HCT116 (cell line): Measurements from ENCODE around the gene SH3TC1. TPM values are rescaled to one million over a fixed set of nuclear protein-coding genes. Genes with fewer than 3 reads are reported as not detected.

Experiments used
- ATAC-seq: fragments of 200-7000 bp; cut with Tn5 transposase; 2 replicates; pipeline ENCODE4 v1.9.1; 2020; ENCODE audit warnings: mild to moderate bottlenecking, moderate library complexity
- BruUV-seq: library from RNA; stranded (reverse); fragments of 400-500 nt; replicated peaks from 2 replicates; lab custom pipeline; 2021; lab: Mats Ljungman, UMichigan
- CTCF ChIA-PET: fragments of 300-600 bp; sonication (Branson Sonifier 250); formaldehyde crosslinking; loops from one replicate; lab custom pipeline; 2021; ENCODE audit warnings: antibody characterized with exemption; lab: Charles Lee
- POLR2A ChIA-PET: fragments of 300-600, 350-600 bp; sonication (Branson Sonifier 250); formaldehyde crosslinking; loops from one replicate; lab custom pipeline; 2021; ENCODE audit warnings: antibody characterized with exemption; lab: Charles Lee
- RAD21 ChIA-PET, 2 experiments: fragments of 300-600 bp; sonication (Branson Sonifier 250); formaldehyde crosslinking; loops; one replicate each; lab custom pipeline; 2023; ENCODE audit warnings: low total read pairs in 2 of 2; ENCODE audit not compliant: uncharacterized antibody in 2 of 2, unreplicated experiment in 2 of 2, low non-redundant PET in 1 of 2; lab: Charles Lee
- DNase-seq: peaks from one replicate; pipeline ENCODE4 v3.0.0-alpha.2; 2010; ENCODE audit warnings: low read depth, low spot score
- H2AFZ ChIP-seq: fragments of 200-600 bp; shearing (Covaris generic), sonication (generic); 2 replicates; pipeline ENCODE4 v1.6.1; 2017; ENCODE audit warnings: low read depth, mixed run types, mixed read lengths, antibody characterized with exemption, low read length; ENCODE audit not compliant: poor library complexity, severe bottlenecking
- H3K27ac ChIP-seq: 2 replicates; pipeline ENCODE4 v1.5.1; 2012; ENCODE audit warnings: low read depth, low read length
- H3K27me3 ChIP-seq: fragments of 200-600 bp; sonication (generic); 2 replicates; pipeline ENCODE4 v1.6.1; 2016; ENCODE audit warnings: mixed run types, low read length, mixed read lengths; ENCODE audit not compliant: insufficient read depth
- H3K36me3 ChIP-seq, 2 experiments: fragments of 200-500 bp in 1 of 2; fragments of 200-600 bp in 1 of 2; sonication (Bioruptor generic) in 1 of 2; sonication (generic) in 1 of 2; 2 replicates each; pipeline versions ENCODE4 v1.5.1 to v1.6.1; 2014 to 2016; ENCODE audit warnings: low read length in 2 of 2, inconsistent platforms in 1 of 2, mixed read lengths in 1 of 2, mixed run types in 1 of 2; ENCODE audit not compliant: insufficient read depth in 2 of 2, control insufficient read depth in 1 of 2
- H3K4me1 ChIP-seq, 2 experiments: fragments of 200-600 bp in 1 of 2; sonication (generic) in 1 of 2; 2 replicates each; pipeline versions ENCODE4 v1.5.1 to v1.6.1; 2012 to 2017; ENCODE audit warnings: low read length in 2 of 2, inconsistent platforms in 1 of 2, mild to moderate bottlenecking in 1 of 2, mixed read lengths in 1 of 2, mixed run types in 1 of 2, moderate library complexity in 1 of 2; ENCODE audit not compliant: insufficient read depth in 2 of 2, control insufficient read depth in 1 of 2
- H3K4me2 ChIP-seq: fragments of 200-600 bp; sonication (generic); 2 replicates; pipeline ENCODE4 v1.6.1; 2017; ENCODE audit warnings: mixed run types, low read length, mixed read lengths
- H3K4me3 ChIP-seq, 2 experiments: fragments of 200-600 bp in 1 of 2; sonication (generic) in 1 of 2; replicated peaks in 1 of 2; 2 replicates each; pipeline ENCODE4 v1.5.1; 2011 to 2016; ENCODE audit warnings: low read length in 2 of 2, control low read depth in 1 of 2, low read depth in 1 of 2, mild to moderate bottlenecking in 1 of 2, mixed read lengths in 1 of 2, mixed run types in 1 of 2
- H3K79me2 ChIP-seq: fragments of 200-600 bp; sonication (generic); 2 replicates; pipeline ENCODE4 v1.6.1; 2017; ENCODE audit warnings: mild to moderate bottlenecking, mixed run types, low read length, moderate library complexity, mixed read lengths; ENCODE audit not compliant: insufficient read depth
- H3K9ac ChIP-seq: fragments of 200-600 bp; sonication (generic); 2 replicates; pipeline ENCODE4 v1.6.1; 2016; ENCODE audit warnings: low read length, mixed read lengths
- H3K9me2 ChIP-seq: fragments of 200-600 bp; sonication (generic), shearing (Covaris generic); 2 replicates; pipeline ENCODE4 v1.6.1; 2017; ENCODE audit warnings: mixed run types, mild to moderate bottlenecking, moderate library complexity; ENCODE audit not compliant: insufficient read depth
- H3K9me3 ChIP-seq, 2 experiments: fragments of 200-500 bp in 1 of 2; fragments of 200-600 bp in 1 of 2; sonication (Bioruptor generic) in 1 of 2; sonication (generic) in 1 of 2; 2 replicates each; pipeline ENCODE4 v1.6.1; 2014 to 2017; ENCODE audit warnings: low read length in 2 of 2, mixed read lengths in 2 of 2, inconsistent platforms in 1 of 2, low read depth in 1 of 2, mild to moderate bottlenecking in 1 of 2, mixed run types in 1 of 2, moderate library complexity in 1 of 2; ENCODE audit not compliant: control insufficient read depth in 1 of 2, insufficient read depth in 1 of 2
- H4K20me1 ChIP-seq: fragments of 200-600 bp; sonication (generic), shearing (Covaris generic); 2 replicates; pipeline ENCODE4 v1.6.1; 2017; ENCODE audit warnings: mixed run types, mild to moderate bottlenecking, moderate library complexity; ENCODE audit not compliant: insufficient read depth
- CTCF ChIP-seq, 3 experiments: fragments of 200-600 bp in 1 of 3; sonication (generic) in 1 of 3; IDR thresholded peaks in 2 of 3; conservative IDR thresholded peaks in 1 of 3; 2 replicates each; pipeline ENCODE4 v1.5.1; 2012 to 2017; ENCODE audit warnings: low read depth in 2 of 3, low read length in 2 of 3, antibody characterized with exemption in 1 of 3, borderline replicate concordance in 1 of 3, control low read depth in 1 of 3, mild to moderate bottlenecking in 1 of 3, mixed read lengths in 1 of 3, mixed run types in 1 of 3, moderate library complexity in 1 of 3; ENCODE audit not compliant: insufficient read depth in 1 of 3
- JUND ChIP-seq: IDR thresholded peaks from 2 replicates; pipeline ENCODE4 v1.6.1; 2012
- RAD21 ChIP-seq: IDR thresholded peaks from 2 replicates; pipeline ENCODE4 v1.6.1; 2012; ENCODE audit warnings: low read depth, mild to moderate bottlenecking
- SP1 ChIP-seq: IDR thresholded peaks from 2 replicates; pipeline ENCODE4 v1.6.1; 2012; ENCODE audit warnings: low read depth
- intact Hi-C: fragments of 100-400 bp; cut with micrococcal nuclease; formaldehyde crosslinking; loops from 2 replicates; pipeline ENCODE4 v1.10.0; 2022
- total RNA-seq: library from RNA; stranded (reverse); gene quantifications from one replicate; pipeline ENCODE4 v1.2.1, GENCODE V29; 2021; ENCODE audit not compliant: unreplicated experiment
- TF ChIP-seq, protein P1 (sequence below): IDR thresholded peaks from 2 replicates; pipeline ENCODE4 v1.6.1; 2012; ENCODE audit warnings: low read depth

SH3TC1 gene
- total RNA-seq, 1 experiment from 2014 or later, result 12.5 TPM

GRCh38 chr4:8255698-8256441 is 56.8 kb downstream of the SH3TC1 start:
- Histone ChIP-seq H3K4me3 (no peak overlapping the region), H3K36me3 (no peaks in the 10 kb centered on the region), H3K9ac (no peak overlapping the region), H2AFZ (no peak overlapping the region), H3K27ac (no peak overlapping the region), H3K79me2 (no peaks in the 10 kb centered on the region), H3K4me2 (no peak overlapping the region), H4K20me1 (no peaks in the 10 kb centered on the region), H3K9me2 (no peaks in the 10 kb centered on the region), H3K4me1 (no peaks in the 10 kb centered on the region), H3K27me3 (no peaks in the 10 kb centered on the region), H3K9me3 (no peaks in the 10 kb centered on the region)
- intact Hi-C loops, result no loop called here
- POLR2A ChIA-PET, result no interaction called here
- ATAC-seq (no peak; the same call in 1 of the 2 replicates), DNase-seq (no peak)
- RAD21 ChIA-PET, result no interaction called here
- BruUV-seq, result no TSS peak
- CTCF ChIA-PET, result no interaction called here
- TF ChIP-seq RAD21, result no peak
- TF ChIP-seq, protein P1, sequence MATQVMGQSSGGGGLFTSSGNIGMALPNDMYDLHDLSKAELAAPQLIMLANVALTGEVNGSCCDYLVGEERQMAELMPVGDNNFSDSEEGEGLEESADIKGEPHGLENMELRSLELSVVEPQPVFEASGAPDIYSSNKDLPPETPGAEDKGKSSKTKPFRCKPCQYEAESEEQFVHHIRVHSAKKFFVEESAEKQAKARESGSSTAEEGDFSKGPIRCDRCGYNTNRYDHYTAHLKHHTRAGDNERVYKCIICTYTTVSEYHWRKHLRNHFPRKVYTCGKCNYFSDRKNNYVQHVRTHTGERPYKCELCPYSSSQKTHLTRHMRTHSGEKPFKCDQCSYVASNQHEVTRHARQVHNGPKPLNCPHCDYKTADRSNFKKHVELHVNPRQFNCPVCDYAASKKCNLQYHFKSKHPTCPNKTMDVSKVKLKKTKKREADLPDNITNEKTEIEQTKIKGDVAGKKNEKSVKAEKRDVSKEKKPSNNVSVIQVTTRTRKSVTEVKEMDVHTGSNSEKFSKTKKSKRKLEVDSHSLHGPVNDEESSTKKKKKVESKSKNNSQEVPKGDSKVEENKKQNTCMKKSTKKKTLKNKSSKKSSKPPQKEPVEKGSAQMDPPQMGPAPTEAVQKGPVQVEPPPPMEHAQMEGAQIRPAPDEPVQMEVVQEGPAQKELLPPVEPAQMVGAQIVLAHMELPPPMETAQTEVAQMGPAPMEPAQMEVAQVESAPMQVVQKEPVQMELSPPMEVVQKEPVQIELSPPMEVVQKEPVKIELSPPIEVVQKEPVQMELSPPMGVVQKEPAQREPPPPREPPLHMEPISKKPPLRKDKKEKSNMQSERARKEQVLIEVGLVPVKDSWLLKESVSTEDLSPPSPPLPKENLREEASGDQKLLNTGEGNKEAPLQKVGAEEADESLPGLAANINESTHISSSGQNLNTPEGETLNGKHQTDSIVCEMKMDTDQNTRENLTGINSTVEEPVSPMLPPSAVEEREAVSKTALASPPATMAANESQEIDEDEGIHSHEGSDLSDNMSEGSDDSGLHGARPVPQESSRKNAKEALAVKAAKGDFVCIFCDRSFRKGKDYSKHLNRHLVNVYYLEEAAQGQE, result no peak
- no peak for TF ChIP-seq JUND
- TF ChIP-seq SP1, result no peak
- no peak for TF ChIP-seq CTCF (IDR thresholded peaks at IDR 0.05 in 2 of 3, conservative IDR thresholded peaks at IDR 0.05 in 1 of 3; ENCODE audit: borderline replicate concordance in 1 of 3, insufficient read depth in 1 of 3, low read depth in 2 of 3, low read length in 2 of 3)
